ENCODE measurements around the gene ABCA12. TPM values are rescaled to one million over a fixed set of nuclear protein-coding genes. Genes with fewer than 3 reads are reported as not detected.

Gene ABCA12
- total RNA-seq, 1 donor from 2014 or later: 0.17 TPM

GRCh38 chr2:215015421-215015820 lies 123.0 kb downstream of the ABCA12 start:
- no peaks in the 10 kb centered on the region for H3K27me3 ChIP-seq
- no peaks in the 10 kb centered on the region for H3K9me3 ChIP-seq (ENCODE audit: low read depth)
- no peaks in the 10 kb centered on the region for H3K79me2 ChIP-seq (ENCODE audit: low read depth)
- H4K20me1 ChIP-seq (ENCODE audit: low read depth): no peaks in the 10 kb centered on the region
- Mint-ChIP-seq H3K36me3 (peaks cover 2% of the 10 kb centered on the region), H3K27ac (no peak overlapping the region), H3K4me1 (no peaks in the 10 kb centered on the region), H3K4me3 (no peak overlapping the region), H3K9me3 (peaks cover 2% of the 10 kb centered on the region), H3K27me3 (ENCODE audit: insufficient read depth, low read depth) (no peaks in the 10 kb centered on the region)
- no peak for TF ChIP-seq EZH2 (IDR thresholded peaks at IDR 0.05)
- no peak for TF ChIP-seq CTCF (IDR thresholded peaks at IDR 0.05)
- TF ChIP-seq EZH2phosphoT487 (IDR thresholded peaks at IDR 0.05): no peak
- DNase-seq (ENCODE audit: low spot score): no peak
- H3K9ac ChIP-seq: no peak overlapping the region
- no peak overlapping the region for H3K4me3 ChIP-seq
- H2AFZ ChIP-seq (replicated peaks): no peak overlapping the region
- no peaks in the 10 kb centered on the region for H3K36me3 ChIP-seq
- H3F3A ChIP-seq (ENCODE audit: low read depth): no peaks in the 10 kb centered on the region
- no peak overlapping the region for H3K27ac ChIP-seq
- no peaks in the 10 kb centered on the region for H3K4me1 ChIP-seq
- no peak overlapping the region for H3K4me2 ChIP-seq

DNA sequence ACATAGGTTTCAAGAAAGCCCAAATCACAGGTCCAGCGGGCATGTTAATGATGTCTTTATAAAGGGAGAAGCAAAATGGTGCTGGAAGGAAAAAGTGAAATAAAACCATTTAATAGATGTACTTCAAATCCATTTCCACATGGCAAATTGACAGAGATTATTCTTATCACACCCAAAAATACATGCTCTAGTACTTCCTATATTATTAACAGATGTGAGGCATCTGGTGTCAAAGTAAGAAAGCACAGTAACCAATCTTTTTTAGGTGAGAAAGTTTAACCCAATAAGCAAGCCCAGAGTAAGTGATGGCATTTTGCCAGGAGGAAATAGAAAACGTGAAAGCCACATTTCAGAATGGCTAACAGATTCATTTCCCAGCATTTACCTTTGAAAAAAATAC lies 128.0 kb downstream of the ABCA12 start:
- Histone ChIP-seq H3K9me3 (ENCODE audit: low read depth) (no peaks in the 10 kb centered on the region), H3K4me3 (no peak overlapping the region), H3K27ac (no peak overlapping the region), H3F3A (ENCODE audit: low read depth) (no peaks in the 10 kb centered on the region), H3K27me3 (no peaks in the 10 kb centered on the region), H2AFZ (replicated peaks) (no peak overlapping the region), H3K9ac (no peak overlapping the region), H3K4me1 (no peaks in the 10 kb centered on the region), H4K20me1 (ENCODE audit: low read depth) (no peaks in the 10 kb centered on the region), H3K79me2 (ENCODE audit: low read depth) (no peaks in the 10 kb centered on the region), H3K4me2 (no peak overlapping the region), H3K36me3 (no peaks in the 10 kb centered on the region)
- Mint-ChIP-seq H3K9me3 (no peaks in the 10 kb centered on the region), H3K27me3 (ENCODE audit: insufficient read depth, low read depth) (no peaks in the 10 kb centered on the region), H3K4me3 (no peak overlapping the region), H3K27ac (no peak overlapping the region), H3K4me1 (no peaks in the 10 kb centered on the region), H3K36me3 (no peaks in the 10 kb centered on the region)
- TF ChIP-seq EZH2phosphoT487 (IDR thresholded peaks at IDR 0.05) (no peak), CTCF (IDR thresholded peaks at IDR 0.05) (no peak), EZH2 (IDR thresholded peaks at IDR 0.05) (no peak)
- DNase-seq (ENCODE audit: low spot score): no peak

GRCh38 chr2:215003001-215003400 lies 135.4 kb downstream of the ABCA12 start:
- Histone ChIP-seq H3K9me3 (ENCODE audit: low read depth) (no peaks in the 10 kb centered on the region), H3K4me1 (peaks cover 8% of the 10 kb centered on the region), H3K27ac (no peak overlapping the region), H3K4me2 (no peak overlapping the region), H4K20me1 (ENCODE audit: low read depth) (no peaks in the 10 kb centered on the region), H3K36me3 (no peaks in the 10 kb centered on the region), H3K9ac (no peak overlapping the region), H3F3A (ENCODE audit: low read depth) (no peaks in the 10 kb centered on the region), H3K4me3 (no peak overlapping the region), H3K79me2 (ENCODE audit: low read depth) (no peaks in the 10 kb centered on the region), H3K27me3 (no peaks in the 10 kb centered on the region), H2AFZ (replicated peaks) (peak overlapping the region; percentile 8)
- Mint-ChIP-seq H3K4me3 (no peak overlapping the region), H3K4me1 (peaks cover 18% of the 10 kb centered on the region), H3K36me3 (no peaks in the 10 kb centered on the region), H3K27ac (peak overlapping the region; percentile 81), H3K27me3 (ENCODE audit: insufficient read depth, low read depth) (no peaks in the 10 kb centered on the region), H3K9me3 (no peaks in the 10 kb centered on the region)
- no peak for TF ChIP-seq EZH2 (IDR thresholded peaks at IDR 0.05)
- TF ChIP-seq CTCF (IDR thresholded peaks at IDR 0.05): no peak
- TF ChIP-seq EZH2phosphoT487 (IDR thresholded peaks at IDR 0.05): no peak
- DNase-seq (ENCODE audit: low spot score): peak; percentile 14
